Heart left ventricle (tissue), 16 donors: ENCODE data around the gene LAMA5. TPM values are rescaled to one million over a fixed set of nuclear protein-coding genes. Genes with fewer than 3 reads are reported as not detected.

Source experiments
- ATAC-seq, 4 donors: fragments of 200-7000 bp; cut with Tn5 transposase; one replicate each; pipeline ENCODE4 v1.9.1; 2020 to 2022; ENCODE audit warnings: moderate library complexity in 4 of 4, mild to moderate bottlenecking in 3 of 4, moderate number of reproducible peaks in 1 of 4
- DNase-seq, 5 donors: peaks; one replicate each; pipeline ENCODE4 v3.0.0-alpha.2; 2020
- H3K27ac ChIP-seq, 12 donors: fragments of 200-600 bp; sonication (generic) in 4 of 12; one replicate each; pipeline versions ENCODE4 v1.5.0 to v1.8.0; 2016 to 2022; ENCODE audit warnings: mild to moderate bottlenecking in 2 of 12
- H3K27me3 ChIP-seq, 9 donors: fragments of 200-600 bp; sonication (generic) in 2 of 9; one replicate each; pipeline versions ENCODE4 v1.5.1 to v1.8.0; 2016 to 2022; ENCODE audit warnings: mild to moderate bottlenecking in 3 of 9
- H3K36me3 ChIP-seq, 9 donors: fragments of 200-600 bp; sonication (generic) in 2 of 9; one replicate each; pipeline versions ENCODE4 v1.5.0 to v1.8.0; 2018 to 2022; ENCODE audit warnings: mild to moderate bottlenecking in 2 of 9
- H3K4me1 ChIP-seq, 12 donors: fragments of 200-600 bp; sonication (generic) in 4 of 12; one replicate each; pipeline versions ENCODE4 v1.5.0 to v1.8.0; 2016 to 2022; ENCODE audit warnings: mild to moderate bottlenecking in 3 of 12
- H3K4me3 ChIP-seq, 12 donors: fragments of 200-600 bp; sonication (generic) in 4 of 12; one replicate each; pipeline versions ENCODE4 v1.5.0 to v1.8.0; 2017 to 2022; ENCODE audit warnings: mild to moderate bottlenecking in 9 of 12, moderate library complexity in 4 of 12
- H3K9me3 ChIP-seq, 12 donors: fragments of 200-600 bp; sonication (generic) in 4 of 12; one replicate each; pipeline versions ENCODE4 v1.5.0 to v1.8.0; 2016 to 2022; ENCODE audit warnings: mild to moderate bottlenecking in 1 of 12
- POLR2A ChIP-seq, 2 donors: fragments of 450-650 bp; IDR thresholded peaks; one replicate each; pipeline ENCODE4 v1.6.1; 2017; ENCODE audit warnings: antibody characterized with exemption in 2 of 2, mild to moderate bottlenecking in 2 of 2, moderate library complexity in 2 of 2
- WGBS, 4 donors: extraction: QIAGEN DNeasy Blood & Tissue Kit in 2 of 4; methylation state at CpG; one replicate each; pipeline versions ENCODE4 v1.1.5 to v1.1.7; 2013 to 2018; 5-methylcytosine and 5-hydroxymethylcytosine counted together
- intact Hi-C, 10 donors: fragments of 100-400 bp; cut with DNase I; formaldehyde crosslinking; loops; one replicate each; pipeline versions ENCODE4 v1.11.1 to v1.14.2; 2022
- polyA plus RNA-seq, 2 donors: library from polyadenylated mRNA; stranded (reverse); fragments of 200-250 nt; gene quantifications; one replicate each; pipeline ENCODE4 v1.2.3, GENCODE V29; 2013
- total RNA-seq, 9 donors: library from RNA; depleted of rRNA in 2 of 9; stranded (reverse); fragments of >200 nt in 2 of 9; fragmentation: NEBNext Ultra II Directional in 3 of 9; extraction: Animal tissue kit (Norgen Biotek cat#: 25700) in 3 of 9; gene quantifications; one replicate each; pipeline versions ENCODE4 v1.1.0 to v1.2.4, GENCODE V29; 2016 to 2023
- TF ChIP-seq, protein P1 (sequence below), 12 donors: fragments of 200-600 bp; sonication (generic) in 4 of 12; IDR thresholded peaks; one replicate each; pipeline versions ENCODE4 v1.5.0 to v1.8.0; 2018 to 2022; ENCODE audit warnings: antibody characterized with exemption in 12 of 12, mild to moderate bottlenecking in 5 of 12
- donor health status: ischemic (EF 13 %, LVEDD 7.1; RV severe dilation, severe dysfunction).
- donor health status: healthy with polysubstance abuse.
- donor health status: DM: no; HTN: yes; CAD: no.
- donor health status: DM: no; HTN: no; CAD: no.
- donor health status: ischemic (EF 25% LVEDD 6.9; RV normal size, moderate dysfunction).
- donor health status: ischemic (EF 25% LVEDD 5.7; RV mildly dilated, moderate dysfunction).
- donor health status: healthy.
- donor health status: DM: yes; HTN: yes; CAD: no.
- donor health status: ischemic (EF 35%, LVEDD 5.7; RV mildly dilated, moderate dysfunction).
- donor health status: nonischemic (EF 11% LVEDD 7.7; RV severe dilation, severe dysfunction).
- donor health status: DM: yes; HTN: yes; CAD: no.
- donor health status: PGD.
- donor health status: ischemic (EF 29% LVEDD 5.4; RV normal size, mild dysfunction).
- donor health status: nonischemic (EF 23%, LVEDD 6.1; RV moderate dilation, normal function).

Gene LAMA5
- total and polyA plus RNA-seq, 11 donors = 57.4 to 128 (median 73.6) TPM

DNA sequence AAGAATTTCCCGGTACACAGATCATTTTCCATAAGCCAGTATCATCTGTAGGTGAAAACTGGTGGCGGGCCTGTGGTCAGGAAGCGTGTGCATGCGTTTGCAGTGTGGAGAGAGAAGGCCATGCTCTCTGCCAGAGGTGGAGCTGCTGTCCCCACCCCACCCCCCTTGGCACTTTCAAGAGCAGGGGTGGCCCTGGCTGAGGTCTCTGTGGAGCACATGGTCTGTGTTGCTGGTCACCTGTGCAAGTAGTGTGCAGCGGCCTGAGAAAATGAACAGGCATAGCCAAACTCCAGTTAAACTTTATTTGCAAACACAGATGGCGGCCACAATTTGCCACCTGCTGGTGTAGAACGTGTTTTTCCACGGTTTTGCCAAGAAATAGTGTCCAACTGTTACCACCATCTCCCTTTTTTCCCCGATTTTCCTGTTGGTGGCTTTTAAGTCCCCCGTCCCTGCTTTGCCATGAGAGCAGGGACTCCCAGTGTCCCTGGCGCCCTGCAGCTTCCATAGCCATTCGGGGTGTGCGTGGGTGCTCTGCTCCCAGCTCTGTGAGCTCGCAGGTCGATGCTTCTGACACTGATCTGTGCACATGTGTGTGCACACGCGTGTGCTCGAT lies 61.9 kb downstream of the LAMA5 start:
- Histone ChIP-seq H3K4me1 (peaks cover 9 to 43% (median 25%) of the 10 kb centered on the region in 12 donors), H3K27me3 (no peaks in the 10 kb centered on the region), H3K9me3 (no peaks in the 10 kb centered on the region), H3K4me3 (peak overlapping the region in 1 of 12 donors; percentile 79), H3K36me3 (peaks cover 0 to 63% (median 58%) of the 10 kb centered on the region in 9 donors), H3K27ac (peak overlapping the region in 3 of 12 donors; percentile 30 to 99 (median 99))
- WGBS, 4 donors = 74 to 77% (median 76%) methylated on average over 18 of the region's 18 CpGs
- ATAC-seq (no peak), DNase-seq (peak in 1 of 5 donors; percentile 64)
- intact Hi-C loops = loop anchor here in 6 of 10 donors (5.0 to 10.0 kb wide), 5 partner anchors 47 to 500 kb away; partner anchors contain the start of genes MRGBP (in 1 of the 6) and OGFR (in 1 of the 6)
- TF ChIP-seq, protein P1, sequence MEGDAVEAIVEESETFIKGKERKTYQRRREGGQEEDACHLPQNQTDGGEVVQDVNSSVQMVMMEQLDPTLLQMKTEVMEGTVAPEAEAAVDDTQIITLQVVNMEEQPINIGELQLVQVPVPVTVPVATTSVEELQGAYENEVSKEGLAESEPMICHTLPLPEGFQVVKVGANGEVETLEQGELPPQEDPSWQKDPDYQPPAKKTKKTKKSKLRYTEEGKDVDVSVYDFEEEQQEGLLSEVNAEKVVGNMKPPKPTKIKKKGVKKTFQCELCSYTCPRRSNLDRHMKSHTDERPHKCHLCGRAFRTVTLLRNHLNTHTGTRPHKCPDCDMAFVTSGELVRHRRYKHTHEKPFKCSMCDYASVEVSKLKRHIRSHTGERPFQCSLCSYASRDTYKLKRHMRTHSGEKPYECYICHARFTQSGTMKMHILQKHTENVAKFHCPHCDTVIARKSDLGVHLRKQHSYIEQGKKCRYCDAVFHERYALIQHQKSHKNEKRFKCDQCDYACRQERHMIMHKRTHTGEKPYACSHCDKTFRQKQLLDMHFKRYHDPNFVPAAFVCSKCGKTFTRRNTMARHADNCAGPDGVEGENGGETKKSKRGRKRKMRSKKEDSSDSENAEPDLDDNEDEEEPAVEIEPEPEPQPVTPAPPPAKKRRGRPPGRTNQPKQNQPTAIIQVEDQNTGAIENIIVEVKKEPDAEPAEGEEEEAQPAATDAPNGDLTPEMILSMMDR (IDR thresholded peaks at IDR 0.05) = no peak
- TF ChIP-seq POLR2A (IDR thresholded peaks at IDR 0.05) = no peak

GRCh38 chr20:62304331-62305148 lies 62.6 kb downstream of the LAMA5 start:
- DNase-seq = no peak
- H3K36me3 ChIP-seq = peaks cover 0 to 55% (median 52%) of the 10 kb centered on the region in 9 donors
- intact Hi-C loops = loop anchor here in 8 of 10 donors (5.0 to 10.0 kb wide), 11 partner anchors 48 to 500 kb away; partner anchors contain the start of genes LAMA5 (in 1 of the 8), MRGBP (in 1 of the 8) and OGFR (in 1 of the 8)

GRCh38 chr20:62303340-62304226 lies 63.5 kb downstream of the LAMA5 start:
- Histone ChIP-seq H3K36me3 (peaks cover 0 to 51% (median 47%) of the 10 kb centered on the region in 9 donors), H3K27ac (peak overlapping the region; percentile 79 to 100 (median 98)), H3K27me3 (no peaks in the 10 kb centered on the region), H3K4me3 (peak overlapping the region; percentile 59 to 96 (median 88)), H3K9me3 (no peaks in the 10 kb centered on the region), H3K4me1 (peaks cover 9 to 43% (median 25%) of the 10 kb centered on the region in 12 donors)
- intact Hi-C loops = loop anchor here (2.0 to 10.0 kb wide), 12 partner anchors 49 to 501 kb away; partner anchors contain the start of genes LAMA5 (in 1 of the 10), MRGBP (in 1 of the 10) and OGFR (in 1 of the 10)
- ATAC-seq = no peak
- TF ChIP-seq, protein P1 (IDR thresholded peaks at IDR 0.05) = no peak
- TF ChIP-seq POLR2A (IDR thresholded peaks at IDR 0.05) = no peak
- WGBS, 4 donors = 3% methylated on average over 49 to 66 of the region's 66 CpGs
- DNase-seq = no peak

More at GRCh38 chr20:62304331-62305148, 62.6 kb downstream of the LAMA5 start:
- Histone ChIP-seq H3K4me1 (peaks cover 9 to 43% (median 25%) of the 10 kb centered on the region in 12 donors), H3K27ac (peak overlapping the region in 9 of 12 donors; percentile 11 to 100 (median 99)), H3K4me3 (peak overlapping the region; percentile 59 to 96 (median 88)), H3K27me3 (no peaks in the 10 kb centered on the region), H3K9me3 (no peaks in the 10 kb centered on the region)
- 71 to 81% (median 75%) methylated on average over 19 to 29 of the region's 29 CpGs for WGBS, 4 donors
- TF ChIP-seq, protein P1 (IDR thresholded peaks at IDR 0.05) = no peak
- no peak for TF ChIP-seq POLR2A (IDR thresholded peaks at IDR 0.05)
- ATAC-seq = no peak
